Stimulated activated CD4-positive, alpha-beta T cell treated with anti-CD3 and anti-CD28 coated beads, Interleukin-4, amount 100 ng/mL, for 24 hours (primary cell): ENCODE measurements around the gene CASQ1.

Experiments used
- DNase-seq: peaks from one replicate; pipeline ENCODE4 v3.0.0-alpha.2; 2020

Gene CASQ1

DNA sequence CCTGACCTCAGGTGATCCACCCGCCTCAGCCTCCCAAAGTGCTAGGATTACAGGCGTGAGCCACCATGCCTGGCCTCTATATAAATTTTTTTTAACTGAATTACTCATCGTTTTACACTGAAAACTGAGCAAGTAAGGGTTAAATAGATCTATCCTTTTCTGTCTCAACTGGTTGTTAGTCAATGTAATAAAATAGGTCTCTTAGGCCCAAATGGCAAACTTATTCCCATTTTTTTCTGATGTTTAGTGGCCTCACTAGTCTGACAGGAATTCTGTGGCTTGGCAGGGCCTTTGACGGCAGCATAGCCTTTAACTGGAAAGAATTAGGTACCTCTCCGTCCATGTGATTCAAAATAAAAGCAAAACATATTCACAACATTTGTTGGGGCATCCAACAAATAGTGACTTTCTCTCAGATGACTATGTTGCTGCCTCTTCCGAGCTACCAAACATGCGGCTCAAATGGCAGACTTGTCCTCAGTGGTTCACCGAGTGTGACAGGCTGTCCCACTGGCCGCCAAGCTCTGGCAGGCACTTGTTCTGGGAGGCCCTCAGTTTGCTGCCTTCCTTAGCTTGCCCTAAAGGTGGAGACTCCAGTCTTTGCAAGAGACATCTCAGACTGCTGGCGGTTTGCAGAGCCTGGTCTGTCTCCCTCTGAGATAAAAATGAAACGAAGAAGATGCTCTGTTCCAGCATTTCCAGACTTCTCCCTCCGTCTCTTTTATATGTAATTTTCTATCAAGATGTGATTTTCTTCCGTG, 21.6 kb upstream of the CASQ1 start:
- no peak for DNase-seq

DNA sequence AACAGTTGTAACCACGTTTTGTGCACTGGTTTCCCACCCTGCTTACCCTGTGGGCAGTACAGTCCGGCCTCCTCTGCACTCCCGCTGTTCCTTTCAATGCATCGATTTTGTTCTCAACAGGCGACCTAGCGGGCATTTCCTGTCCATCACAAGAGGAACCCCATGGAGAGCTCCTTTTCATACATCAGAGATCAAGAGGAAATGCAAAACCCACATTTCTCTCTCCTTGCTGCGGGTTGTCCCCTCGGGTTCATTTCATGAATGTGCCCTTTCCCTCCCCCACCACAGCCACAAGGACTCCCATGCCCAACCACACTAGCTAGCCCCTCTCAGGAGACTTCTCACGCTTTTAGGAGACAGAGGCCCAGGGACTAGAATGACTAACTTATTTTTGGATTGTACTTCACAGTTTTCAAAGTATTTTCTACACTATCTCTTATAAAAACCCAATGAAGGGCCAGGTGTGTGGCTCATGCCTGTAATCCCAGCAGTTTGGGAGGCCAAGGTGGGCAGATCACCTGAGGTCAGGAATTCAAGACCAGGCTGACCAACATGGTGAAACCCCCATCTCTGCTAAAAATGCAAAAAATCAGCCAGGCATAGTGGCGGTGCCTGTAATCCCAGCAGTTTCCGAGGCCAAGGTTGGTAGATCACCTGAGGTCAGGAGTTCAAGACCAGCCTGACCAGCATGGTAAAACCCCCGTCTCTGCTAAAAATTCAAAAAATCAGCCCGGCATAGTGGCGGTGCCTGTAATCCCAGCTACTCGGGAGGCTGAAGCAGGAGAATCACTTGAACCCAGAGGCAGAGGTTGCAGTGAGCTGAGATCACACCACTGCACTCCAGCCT, 20.6 kb upstream of the CASQ1 start:
- DNase-seq = peak; percentile 12

DNA sequence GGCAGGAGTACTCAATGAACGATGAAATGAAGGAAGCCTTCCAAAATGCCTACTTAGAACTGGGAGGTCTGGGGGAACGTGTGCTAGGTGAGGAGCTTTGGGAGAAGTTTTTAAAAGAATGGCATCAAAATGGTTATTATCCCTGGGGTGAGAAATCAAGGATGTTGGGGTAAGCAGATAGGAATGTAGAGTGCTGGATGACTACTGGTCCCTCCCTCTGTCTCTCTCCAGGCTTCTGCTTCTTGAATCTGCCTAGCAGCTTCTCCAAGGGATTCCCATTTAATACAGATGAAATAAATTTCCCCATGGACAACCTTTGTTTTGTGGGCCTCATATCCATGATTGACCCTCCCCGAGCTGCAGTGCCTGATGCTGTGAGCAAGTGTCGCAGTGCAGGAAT, 19.0 kb upstream of the CASQ1 start:
- no peak for DNase-seq

DNA sequence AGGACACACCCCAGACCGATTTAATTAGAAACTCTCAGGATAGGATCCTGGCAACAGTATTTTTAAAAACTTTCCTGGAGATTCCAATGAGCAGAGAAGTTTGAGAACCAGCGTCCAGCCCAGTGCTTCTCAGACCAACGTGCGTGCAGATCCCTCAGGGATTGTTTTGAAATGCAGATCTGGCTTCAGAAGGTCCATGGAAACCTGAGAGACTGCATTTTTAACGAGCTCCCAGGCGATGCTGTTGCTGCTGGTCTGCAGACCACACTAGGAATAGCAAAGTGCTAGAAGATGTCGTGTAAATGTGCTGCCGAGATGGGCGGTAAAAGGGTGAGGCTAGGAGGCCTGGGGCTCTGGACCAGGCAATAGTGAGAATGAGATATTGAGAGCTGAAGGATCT, 18.4 kb upstream of the CASQ1 start:
- DNase-seq = no peak

DNA sequence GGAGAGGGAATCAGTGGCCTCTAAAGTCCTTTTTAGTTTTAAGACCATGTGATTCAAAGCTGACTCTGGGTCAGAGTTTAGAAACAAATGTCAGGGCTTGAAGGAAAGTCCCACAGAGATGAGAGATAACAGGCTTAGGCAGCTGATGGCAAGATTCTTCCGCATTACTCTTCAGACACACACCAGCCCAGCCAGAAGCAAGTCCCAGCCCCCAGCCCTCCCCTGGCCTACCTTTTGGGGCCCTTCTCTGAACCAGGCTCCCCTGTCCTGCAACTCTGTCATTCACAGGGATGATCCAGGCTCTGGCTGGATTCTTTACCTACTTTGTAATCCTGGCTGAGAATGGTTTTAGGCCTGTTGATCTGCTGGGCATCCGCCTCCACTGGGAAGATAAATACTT, 13.1 kb upstream of the CASQ1 start:
- no peak for DNase-seq

DNA sequence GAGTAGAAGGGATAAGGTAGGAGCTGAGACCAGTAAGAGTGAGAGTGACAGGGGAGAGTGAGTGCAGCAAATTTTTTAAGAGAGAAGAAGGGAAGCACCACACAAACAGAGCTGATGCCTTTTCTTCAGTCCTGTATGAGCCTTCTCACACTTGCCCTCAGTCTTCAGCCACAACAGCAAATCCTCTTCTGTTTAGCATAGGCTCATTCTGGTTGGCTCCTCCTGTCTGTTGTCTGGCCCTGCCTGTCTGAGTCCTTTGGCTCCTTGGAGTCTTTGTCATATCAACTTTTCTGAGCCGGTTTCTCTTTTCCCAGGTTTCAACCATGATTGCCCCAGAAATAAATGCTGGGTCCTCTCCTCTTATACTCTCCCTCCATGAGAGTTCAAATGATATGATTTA, 12.7 kb upstream of the CASQ1 start:
- no peak for DNase-seq

DNA sequence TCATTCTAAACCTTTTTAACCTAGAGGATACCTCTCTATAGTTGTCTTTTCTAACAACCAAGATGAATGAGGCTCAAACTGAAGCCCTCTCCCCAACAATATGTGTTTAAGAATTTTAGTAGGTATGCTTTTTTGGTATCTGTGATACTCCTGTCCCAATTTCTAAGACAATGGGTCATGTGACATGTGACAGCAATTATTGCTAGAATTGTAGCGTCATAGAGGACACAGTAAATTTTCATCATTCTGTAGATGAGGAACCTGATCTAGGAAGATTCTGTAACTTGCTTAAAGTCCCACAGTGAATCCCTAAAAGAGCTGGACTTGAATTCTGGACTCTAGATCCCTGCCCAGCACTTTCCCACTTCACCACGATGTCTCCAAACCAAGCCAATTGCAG, 11.6 kb upstream of the CASQ1 start:
- DNase-seq = no peak

DNA sequence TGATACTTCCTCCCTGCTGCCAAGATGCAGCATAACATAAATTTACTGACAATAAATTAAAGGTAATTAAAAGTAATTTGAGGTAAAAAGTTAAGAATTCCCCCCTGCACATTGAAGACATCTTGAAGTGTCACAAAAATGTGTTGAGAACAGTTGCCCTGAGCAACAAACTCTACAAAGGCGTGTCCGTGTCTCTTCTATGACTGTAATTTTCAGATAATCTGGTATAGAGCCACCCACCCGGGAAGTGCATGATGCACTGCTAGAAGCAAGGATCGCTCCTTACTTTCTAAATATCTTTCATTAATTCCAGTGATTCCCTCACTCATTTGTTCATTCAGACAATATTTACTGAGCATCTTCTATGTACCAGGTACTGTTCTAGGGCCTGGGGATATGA, 11.0 kb upstream of the CASQ1 start:
- DNase-seq = no peak

DNA sequence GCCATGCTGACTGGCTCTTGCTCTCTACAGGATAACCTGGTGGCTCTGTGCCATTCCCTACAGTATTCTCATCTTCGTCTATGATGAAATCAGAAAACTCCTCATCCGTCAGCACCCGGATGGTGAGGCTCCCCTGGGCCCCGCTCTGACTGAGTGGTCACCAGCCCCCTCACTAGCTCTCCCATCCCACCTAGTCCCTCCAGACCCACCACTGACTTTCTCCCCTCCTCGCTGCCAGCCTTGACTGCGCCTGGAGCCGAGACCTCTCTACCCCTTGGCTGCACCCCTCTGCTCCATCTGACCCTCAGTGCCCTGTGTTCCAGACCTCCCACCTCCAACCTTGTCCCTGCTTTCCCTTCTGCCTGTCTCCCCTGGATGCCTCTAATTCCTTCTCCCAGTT, 4.1 kb upstream of the CASQ1 start:
- DNase-seq = no peak

DNA sequence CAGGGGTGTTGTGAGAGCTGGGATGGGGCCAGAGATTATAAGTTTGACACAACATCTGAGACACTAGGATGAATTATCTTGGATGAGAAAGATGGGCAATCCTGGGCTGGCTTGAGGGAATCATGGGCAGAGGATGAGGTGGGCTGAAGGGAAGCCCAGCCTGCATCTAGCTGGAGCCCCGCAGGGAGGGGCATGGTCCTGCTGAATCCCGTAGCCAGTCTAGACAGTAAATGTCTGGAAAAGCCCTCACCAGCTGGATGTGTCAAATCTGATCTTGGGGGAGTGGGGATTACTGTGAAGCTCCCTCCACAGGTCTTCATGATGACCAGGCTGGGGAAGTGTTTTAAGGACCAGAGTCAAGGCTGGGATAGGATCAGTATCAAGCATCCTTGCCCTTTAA, 3.6 kb upstream of the CASQ1 start:
- DNase-seq = no peak

DNA sequence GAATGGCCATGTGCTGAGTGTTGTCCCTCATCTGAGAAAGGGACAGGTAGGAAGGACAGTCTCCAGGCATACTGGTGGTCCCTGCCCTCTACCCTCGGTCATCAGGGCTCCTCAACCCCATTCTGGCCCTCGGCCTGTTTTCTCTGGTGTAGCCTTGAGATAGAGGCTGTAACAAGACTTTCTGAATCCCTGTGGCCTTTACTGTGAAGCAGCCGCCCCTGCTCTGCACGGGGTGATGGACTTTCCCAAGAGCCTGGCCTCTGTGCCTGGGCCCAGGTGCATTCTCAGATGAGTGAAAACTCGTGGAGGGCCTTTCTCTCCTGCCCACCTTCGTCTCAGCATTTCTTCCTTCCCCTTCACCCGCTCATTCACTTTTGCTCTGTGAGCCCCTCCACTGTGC, 3.0 kb upstream of the CASQ1 start:
- DNase-seq = no peak

DNA sequence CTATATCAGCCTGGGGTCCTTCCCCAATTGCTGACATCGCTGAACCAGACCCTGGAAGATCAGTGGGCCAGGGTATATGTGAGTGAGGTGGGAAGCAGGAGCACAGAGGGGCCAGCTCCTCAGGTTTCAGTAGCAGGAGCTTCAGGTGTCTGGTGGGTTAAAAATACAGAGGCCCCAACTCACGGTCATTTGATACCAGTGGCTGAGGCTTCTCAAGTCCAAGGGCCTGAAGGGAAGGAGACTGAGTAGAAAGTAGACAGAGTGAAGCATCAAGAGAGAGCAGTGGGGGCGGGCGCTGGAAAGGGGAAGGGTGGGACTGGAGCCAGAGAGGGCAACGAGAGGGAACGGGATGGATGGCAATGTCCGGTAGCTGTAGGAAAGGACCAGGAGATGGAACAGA, 2.0 kb upstream of the CASQ1 start:
- DNase-seq = no peak

DNA sequence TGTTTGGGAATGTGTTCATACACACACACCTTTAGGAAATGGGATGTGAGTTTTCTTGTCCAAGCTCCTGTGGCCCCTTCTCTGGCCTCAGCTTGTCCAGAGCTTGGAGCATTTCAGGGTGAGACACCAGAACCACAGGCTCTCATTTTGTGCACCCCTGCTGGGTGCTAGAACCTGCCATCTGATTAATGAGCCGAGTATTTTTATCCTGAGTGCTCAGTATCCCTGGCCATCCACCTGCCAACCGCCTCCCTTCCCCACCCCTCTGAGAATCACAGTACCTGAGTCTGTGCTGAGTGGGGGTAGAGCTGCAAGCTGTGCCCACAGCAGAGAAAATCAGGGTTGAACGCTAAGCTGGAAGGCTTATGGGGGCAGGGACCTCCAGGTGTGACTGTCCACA, 1.4 kb downstream of the CASQ1 start:
- no peak for DNase-seq

DNA sequence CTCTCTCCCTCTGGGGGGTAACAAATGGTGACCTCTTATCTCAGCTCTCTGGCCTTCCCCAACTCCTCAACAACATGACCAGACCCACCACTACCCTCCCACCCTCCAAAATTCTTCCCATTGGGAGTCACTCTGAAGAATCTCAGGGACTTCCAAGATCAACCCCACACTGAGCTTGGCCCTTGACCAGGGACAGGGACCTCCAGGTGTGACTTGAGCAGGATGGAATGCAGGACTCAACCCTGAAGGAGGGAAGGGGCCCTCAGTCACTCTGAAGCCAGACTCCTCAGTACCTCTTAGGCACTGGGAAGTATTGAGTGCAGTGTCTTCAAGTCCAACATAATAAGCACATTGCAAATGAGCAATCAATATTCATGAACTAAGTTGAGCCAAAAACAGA, 1.9 kb downstream of the CASQ1 start:
- no peak for DNase-seq

DNA sequence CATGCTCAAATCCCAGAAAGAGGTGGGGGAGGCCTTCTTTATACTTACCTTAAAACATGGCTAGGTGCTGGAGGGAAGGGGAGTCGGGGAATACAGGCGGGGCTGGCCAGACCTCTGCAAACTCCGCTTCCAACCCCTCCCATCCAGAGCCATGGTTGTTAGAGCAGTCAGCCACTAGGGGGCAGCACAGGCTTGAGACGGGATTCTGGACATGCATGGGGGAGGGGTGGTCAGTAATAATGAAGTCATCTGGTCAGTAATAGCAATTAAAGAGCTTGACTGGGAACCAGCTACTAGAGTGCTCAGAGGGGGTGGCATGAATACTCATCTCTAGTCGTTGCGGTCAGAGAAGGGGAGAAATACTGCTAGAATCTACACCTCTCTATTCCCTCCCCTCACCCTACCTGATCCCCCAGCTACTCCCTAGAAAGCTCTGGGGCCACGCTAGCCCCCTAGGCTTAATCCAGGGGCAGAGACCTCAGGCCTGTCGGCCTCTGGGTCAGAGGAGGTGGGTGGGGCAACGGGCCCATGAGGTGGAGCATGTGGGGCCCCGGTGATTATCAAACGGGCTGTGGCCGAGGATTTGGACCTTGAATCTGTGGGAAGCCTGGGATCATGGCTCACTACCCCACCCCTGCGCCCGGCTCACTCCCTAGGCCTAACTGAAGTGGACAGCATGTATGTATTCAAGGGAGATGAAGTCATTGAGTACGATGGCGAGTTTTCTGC, 2.9 kb downstream of the CASQ1 start:
- DNase-seq = peak; percentile 86

DNA sequence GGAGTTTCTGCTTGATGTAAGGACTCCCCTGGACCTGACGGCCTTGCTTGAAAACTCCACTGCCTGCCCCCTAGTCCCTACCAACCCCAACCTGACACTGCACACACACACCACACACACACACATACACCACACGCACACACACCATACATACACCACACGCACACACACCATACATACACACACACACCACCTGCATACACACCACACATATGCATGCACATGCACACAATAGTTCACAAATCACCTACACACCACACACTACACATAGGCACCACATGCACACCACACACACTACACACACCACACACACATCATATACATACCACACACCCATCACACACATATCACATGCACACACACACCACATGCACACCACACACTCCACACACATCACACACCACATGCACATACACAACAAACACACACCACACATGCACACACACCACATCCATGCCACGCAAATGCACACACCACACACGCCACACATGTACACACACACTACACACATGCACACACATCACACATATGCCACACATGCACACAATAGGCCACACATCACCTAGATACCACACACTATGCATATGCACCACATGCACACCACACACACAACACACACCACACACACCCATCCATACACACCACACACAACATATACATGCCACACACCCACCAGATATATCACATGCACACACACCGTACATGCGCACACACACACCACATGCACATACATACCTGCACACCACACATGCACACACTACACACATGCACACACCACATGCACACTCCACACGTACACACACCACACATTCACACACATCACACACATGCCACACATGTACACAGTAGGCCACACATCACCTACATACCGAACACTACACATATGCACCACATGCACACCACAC, 3.7 kb downstream of the CASQ1 start:
- no peak for DNase-seq

DNA sequence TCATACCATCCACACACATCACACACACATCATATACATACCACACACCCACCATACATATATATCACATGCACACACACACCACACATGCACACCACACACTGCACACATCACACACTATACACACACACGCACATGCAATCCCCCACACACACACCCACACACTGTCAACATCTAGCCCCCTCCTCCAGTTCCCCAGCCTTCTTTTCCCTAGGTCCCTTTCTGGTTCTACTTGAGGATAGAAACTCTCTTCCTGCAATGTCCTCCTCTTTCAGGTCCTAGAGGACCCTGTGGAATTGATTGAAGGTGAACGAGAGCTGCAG, 4.3 kb downstream of the CASQ1 start:
- no peak for DNase-seq

DNA sequence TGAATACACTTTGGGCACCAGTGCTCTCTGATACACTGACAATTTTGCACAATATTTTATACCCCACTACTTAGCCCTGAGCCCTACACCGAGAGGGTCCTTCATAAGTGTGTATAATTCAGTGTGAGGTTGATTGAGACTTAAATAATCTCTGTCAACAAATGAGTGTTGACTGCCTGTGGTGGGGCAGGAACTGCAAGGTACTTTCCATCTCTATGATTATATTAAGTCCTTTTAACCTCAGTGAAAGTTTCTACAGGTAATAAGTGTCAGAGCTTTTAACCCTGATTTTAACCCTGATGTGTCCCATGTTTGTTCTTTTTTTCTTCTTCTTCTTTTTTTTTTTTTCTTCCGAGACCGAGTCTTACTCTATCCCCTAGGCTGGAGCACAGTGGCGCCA, 5.8 kb downstream of the CASQ1 start:
- DNase-seq = no peak

DNA sequence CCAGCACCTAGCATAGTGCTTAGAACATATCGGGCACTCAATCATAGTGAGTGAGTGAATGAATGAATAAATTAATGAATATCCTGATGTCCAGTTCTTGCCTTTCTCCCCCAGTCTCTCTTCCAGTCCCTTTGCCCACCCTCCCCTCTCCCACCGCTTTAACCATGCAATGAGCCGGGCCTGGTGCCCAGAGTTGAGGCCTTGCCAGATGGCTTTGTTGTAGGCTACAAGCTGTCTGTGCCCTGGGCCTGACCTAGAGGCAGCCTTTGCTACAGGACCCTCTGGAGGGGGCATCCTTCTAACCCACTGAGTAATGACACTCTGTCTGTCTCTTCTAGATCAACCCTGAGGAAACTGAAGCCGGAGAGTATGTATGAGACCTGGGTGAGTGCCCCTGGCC, 6.9 kb downstream of the CASQ1 start:
- DNase-seq = no peak

DNA sequence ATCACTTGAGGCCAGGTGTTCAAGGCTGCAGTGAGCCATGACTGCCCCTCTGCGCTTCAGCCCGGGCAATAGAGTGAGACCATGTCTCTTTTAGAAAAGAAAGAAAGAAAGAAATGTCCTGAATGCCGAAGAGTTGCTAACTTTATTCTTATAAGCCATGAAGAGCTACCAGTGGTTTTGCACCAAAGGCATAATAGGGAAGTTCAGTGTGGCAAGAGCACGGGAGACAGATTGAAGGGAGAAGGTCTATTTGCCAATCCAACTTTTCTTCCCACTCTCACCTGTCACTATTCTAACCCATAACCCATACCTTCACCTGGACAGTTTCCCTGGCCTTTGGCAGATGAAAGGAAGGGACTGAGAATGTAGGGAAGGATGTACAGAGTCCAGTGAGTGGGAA, 10.4 kb downstream of the CASQ1 start:
- DNase-seq = no peak

DNA sequence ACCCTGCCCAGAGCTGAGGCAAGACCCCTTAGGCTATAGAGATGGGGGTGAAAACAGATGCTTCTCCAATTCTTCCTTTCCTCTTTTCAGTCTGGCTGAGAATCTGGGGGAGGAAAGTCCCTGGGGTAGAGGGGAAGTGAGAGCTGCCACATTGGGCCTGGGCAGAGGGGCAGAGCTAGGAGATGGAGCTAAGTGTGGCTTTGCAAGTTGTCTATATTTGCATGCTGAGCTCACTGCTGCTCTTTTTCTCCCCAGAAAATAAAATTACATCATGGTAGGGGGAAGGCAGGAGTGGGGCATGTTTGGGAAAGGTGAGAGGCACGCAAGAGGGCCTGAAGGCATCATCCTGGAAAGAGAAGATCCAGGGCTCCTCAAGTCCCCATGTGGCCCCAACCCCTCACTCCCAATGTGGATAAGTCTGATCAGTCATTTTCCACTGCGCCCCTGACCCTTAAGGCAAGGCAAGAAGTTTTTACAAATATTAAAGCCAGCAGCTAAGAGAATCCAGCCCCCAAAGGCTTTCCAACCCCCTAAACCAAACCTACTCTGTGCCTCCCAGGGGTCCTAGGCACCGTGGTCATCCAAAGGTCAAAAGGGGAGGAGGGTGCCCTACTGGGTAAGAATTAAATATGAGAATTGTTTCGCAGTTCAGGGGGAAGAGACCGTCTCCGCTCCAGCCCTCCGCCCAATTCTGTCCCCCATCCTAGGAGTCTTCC, 14.3 kb downstream of the CASQ1 start:
- no peak for DNase-seq
